Gastroesophageal sphincter (tissue), 3 donors: ENCODE measurements around the gene KLK3.

ENCODE experiments used
- POLR2A ChIP-seq, 2 donors: fragments of 450-650 bp; IDR thresholded peaks; one replicate each; pipeline ENCODE4 v1.6.1; 2017; ENCODE audit warnings: antibody characterized with exemption in 2 of 2, mild to moderate bottlenecking in 2 of 2, moderate library complexity in 1 of 2
- TF ChIP-seq, protein P1 (sequence below), 4 experiments: fragments of 200-600 bp in 2 of 4; fragments of 450-650 bp in 2 of 4; sonication (generic) in 1 of 4; IDR thresholded peaks; one replicate each; pipeline ENCODE4 v1.5.1; 2017 to 2019; ENCODE audit warnings: antibody characterized with exemption in 4 of 4, mild to moderate bottlenecking in 2 of 4, moderate library complexity in 2 of 4

DNA sequence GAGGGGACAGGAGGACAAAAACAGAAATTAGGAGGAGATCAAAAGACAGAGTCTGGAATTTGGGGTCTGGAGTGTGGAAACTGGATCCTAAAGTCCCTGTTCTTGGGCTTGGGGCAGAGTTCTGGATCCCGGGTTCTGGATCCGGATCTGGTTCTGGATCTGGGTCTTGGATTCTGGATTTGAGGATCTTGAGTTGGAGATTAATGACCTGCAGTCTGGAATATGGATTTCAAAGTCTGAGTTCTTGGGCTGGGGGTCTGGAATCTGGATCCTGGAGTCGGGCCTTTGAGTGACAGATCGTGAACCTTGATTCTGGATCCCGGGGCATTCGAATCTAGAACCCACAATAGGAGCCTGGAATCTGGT is 20.9 kb upstream of the KLK3 start:
- no peak for TF ChIP-seq POLR2A (IDR thresholded peaks at IDR 0.05)
- TF ChIP-seq, protein P1, sequence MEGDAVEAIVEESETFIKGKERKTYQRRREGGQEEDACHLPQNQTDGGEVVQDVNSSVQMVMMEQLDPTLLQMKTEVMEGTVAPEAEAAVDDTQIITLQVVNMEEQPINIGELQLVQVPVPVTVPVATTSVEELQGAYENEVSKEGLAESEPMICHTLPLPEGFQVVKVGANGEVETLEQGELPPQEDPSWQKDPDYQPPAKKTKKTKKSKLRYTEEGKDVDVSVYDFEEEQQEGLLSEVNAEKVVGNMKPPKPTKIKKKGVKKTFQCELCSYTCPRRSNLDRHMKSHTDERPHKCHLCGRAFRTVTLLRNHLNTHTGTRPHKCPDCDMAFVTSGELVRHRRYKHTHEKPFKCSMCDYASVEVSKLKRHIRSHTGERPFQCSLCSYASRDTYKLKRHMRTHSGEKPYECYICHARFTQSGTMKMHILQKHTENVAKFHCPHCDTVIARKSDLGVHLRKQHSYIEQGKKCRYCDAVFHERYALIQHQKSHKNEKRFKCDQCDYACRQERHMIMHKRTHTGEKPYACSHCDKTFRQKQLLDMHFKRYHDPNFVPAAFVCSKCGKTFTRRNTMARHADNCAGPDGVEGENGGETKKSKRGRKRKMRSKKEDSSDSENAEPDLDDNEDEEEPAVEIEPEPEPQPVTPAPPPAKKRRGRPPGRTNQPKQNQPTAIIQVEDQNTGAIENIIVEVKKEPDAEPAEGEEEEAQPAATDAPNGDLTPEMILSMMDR (IDR thresholded peaks at IDR 0.05): no peak
